ENCODE data around the gene PPIL4.

PPIL4 gene

GRCh38 chr6:149456311-149457021 lies 89.4 kb downstream of the PPIL4 start:
- DNase-seq = no peak

GRCh38 chr6:149455031-149455732 lies 90.7 kb downstream of the PPIL4 start:
- DNase-seq = no peak
